AG09319 (cell line): Measurements from ENCODE around the gene ARHGAP25.

Experiments used
- DNase-seq: peaks from one replicate; pipeline ENCODE4 v3.0.0-alpha.2; 2010; ENCODE audit warnings: low read depth; ENCODE audit errors: extremely low read depth
- TF ChIP-seq, protein P1 (sequence below): IDR thresholded peaks from 2 replicates; pipeline ENCODE4 v1.5.1; 2011; ENCODE audit warnings: low read depth, mild to moderate bottlenecking, inconsistent platforms, low read length, moderate library complexity

The ARHGAP25 gene

DNA sequence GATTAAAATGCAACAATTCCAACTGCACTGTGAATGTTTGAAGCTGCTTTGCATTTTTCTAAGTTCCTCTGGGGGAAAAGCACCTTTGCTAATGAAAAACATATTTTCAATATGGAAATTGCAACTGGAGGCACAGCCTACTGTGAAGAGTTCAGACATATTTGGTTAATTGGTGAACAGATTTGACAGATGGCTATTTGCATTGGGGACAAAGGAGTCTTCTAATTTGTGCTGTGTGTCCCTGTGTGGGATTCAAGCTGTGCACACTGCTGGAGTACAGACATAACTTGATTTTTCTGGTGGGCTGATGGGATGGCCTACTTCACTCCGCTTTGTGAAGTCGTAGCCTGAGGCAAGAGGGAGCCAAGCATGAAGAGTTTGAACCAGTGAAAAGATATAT is 40.7 kb upstream of the ARHGAP25 start:
- TF ChIP-seq, protein P1, sequence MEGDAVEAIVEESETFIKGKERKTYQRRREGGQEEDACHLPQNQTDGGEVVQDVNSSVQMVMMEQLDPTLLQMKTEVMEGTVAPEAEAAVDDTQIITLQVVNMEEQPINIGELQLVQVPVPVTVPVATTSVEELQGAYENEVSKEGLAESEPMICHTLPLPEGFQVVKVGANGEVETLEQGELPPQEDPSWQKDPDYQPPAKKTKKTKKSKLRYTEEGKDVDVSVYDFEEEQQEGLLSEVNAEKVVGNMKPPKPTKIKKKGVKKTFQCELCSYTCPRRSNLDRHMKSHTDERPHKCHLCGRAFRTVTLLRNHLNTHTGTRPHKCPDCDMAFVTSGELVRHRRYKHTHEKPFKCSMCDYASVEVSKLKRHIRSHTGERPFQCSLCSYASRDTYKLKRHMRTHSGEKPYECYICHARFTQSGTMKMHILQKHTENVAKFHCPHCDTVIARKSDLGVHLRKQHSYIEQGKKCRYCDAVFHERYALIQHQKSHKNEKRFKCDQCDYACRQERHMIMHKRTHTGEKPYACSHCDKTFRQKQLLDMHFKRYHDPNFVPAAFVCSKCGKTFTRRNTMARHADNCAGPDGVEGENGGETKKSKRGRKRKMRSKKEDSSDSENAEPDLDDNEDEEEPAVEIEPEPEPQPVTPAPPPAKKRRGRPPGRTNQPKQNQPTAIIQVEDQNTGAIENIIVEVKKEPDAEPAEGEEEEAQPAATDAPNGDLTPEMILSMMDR: no peak
- DNase-seq: no peak

DNA sequence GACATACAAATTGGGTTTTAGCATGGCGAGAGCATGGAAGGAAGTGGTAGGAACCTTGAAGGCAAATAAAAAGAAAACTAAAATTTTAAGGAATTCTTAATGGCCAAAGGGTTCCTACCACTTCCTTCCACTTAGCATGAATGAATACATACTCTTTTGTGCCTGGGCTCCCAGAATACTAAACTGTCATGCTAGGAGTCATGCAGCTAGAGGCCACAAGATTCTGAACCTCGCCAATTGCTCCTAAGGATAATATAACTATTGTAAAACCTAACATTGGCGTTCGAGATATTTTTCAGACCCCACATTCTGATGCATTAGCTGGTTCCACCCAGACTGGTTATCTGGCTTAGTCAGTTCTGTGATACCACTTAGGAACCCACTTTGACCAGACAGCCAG is 38.6 kb upstream of the ARHGAP25 start:
- DNase-seq: no peak
- TF ChIP-seq, protein P1: no peak

DNA sequence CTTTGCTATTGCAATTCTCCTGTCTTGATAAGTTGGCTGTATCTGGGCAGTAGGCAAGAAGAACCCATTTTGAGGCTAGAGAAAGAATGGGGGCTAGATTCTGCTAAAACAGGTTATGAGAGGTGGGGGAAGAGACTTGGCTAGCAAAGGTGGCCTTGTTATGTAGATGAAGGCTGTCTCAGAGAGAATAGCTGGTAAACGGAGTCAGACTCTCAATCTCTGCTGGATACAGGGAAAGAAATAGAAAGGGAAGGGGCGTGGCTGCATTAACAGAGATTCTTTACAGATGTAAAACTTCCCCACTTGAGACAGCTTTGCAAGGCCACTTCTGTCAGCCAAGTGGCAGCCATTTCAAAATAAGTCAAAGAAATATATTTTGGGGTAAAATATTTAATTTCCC is 38.1 kb upstream of the ARHGAP25 start:
- no peak for DNase-seq
- TF ChIP-seq, protein P1: no peak

DNA sequence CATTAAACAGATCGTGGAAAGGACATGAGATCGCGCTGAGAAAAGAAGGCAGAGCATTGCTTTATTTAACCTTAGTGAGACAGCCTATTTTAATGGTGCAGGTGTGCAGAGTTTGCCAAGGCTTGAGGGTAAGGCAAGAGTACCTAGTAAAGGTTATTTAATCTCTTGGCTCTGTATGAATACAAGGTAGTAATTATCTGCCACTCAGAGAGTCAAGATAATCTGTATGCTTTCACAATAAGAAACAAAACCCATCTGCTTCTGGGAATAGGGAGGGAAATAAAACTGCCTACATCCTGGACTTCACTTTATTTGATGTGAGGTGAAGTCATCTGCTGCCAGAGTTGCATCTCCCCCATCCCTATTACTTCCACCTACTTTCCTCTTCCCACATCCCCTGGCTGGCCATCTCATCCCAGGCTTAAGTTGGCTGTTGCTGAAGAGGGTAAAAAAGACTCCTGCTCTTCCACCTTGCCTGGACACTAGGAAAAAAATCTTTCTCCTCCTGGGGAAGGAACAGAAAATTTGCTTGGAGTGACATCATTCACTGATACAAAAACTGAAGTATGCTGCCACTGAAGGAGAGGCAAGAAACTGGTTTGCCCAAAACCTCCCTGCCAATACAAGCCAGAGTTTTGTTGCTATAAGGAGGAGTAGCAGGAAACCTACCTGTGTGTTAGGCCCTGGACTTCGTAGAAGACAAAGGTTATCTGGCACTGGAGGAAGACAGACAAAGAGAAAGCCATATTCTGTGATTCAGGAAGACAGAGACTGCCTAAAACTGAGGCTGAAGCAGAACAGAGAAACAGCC is 35.8 kb upstream of the ARHGAP25 start:
- TF ChIP-seq, protein P1: no peak
- DNase-seq: no peak

DNA sequence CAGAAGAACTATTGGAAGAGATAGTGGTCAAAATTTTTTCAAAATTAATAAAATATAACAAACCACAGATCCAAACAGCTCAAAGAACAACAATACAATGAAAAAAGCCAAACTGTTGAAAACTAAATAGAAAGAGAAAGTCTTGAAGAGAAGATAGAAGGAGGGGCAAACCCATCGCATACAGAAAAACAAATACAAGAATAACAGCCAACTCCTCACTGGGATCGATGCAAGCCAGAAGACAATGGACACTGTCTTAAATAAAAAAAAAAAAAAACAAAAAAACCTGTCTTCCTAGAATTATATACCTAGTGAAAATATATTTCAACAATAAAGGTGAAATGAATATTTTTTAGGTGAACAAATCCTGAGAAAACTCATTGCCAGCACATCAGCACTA is 34.1 kb upstream of the ARHGAP25 start:
- DNase-seq: no peak
- TF ChIP-seq, protein P1: no peak

DNA sequence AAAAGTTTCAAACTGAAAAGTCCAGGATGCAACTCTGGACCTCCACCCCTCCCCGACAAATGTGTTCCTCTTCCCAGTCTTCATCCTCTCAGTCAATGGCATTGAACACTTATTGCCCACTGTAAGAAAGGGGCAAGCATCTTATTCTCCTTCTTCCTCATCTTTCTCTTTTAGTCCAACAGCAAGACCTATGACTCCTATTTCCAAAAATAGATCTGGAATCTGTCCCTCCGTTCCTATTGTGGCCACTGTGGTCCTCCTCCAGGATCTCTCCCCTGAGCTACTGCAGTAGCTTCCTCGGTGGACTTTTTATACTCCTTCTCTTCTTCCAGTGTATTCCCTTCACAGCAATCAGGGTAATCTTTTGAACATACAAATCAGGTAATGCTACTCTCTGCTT is 28.0 kb upstream of the ARHGAP25 start:
- TF ChIP-seq, protein P1: no peak
- DNase-seq: no peak

DNA sequence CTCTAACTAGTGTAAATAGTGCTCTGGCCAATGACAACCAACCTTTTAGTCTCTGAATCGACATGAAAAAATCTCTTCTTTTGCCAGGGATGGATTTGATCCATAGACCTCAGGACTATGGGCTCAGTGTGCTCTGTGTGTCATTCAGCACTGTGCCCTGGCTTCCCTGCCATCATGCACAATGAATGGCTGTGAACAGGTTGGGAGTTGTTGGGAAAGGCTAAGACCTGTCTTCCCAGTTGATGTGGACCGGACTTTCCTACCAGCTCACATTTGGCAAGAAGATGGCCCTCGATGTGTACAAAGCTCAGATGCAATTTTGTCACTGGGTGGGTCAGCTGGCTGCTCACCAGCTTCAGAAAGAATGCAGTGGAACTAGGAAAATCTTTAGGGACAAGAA is 26.0 kb upstream of the ARHGAP25 start:
- DNase-seq: no peak
- TF ChIP-seq, protein P1: no peak
